Right atrium auricular region (tissue), 2 donors: Measurements from ENCODE around the gene ABHD2. TPM values are rescaled to one million over a fixed set of nuclear protein-coding genes. Genes with fewer than 3 reads are reported as not detected.
A peak's percentile ranks its signal among the peaks of the same experiment; 100 is the strongest.

Source experiments
- DNase-seq: peaks from one replicate; pipeline ENCODE4 v3.0.0-alpha.2; 2019; ENCODE audit warnings: low spot score
- H3K27ac ChIP-seq, 2 donors: fragments of 200-600 bp; sonication (generic); 1 replicate in 1 of 2; 2 replicates in 1 of 2; pipeline ENCODE4 v1.5.1; 2016 to 2019
- H3K27me3 ChIP-seq, 2 donors: fragments of 200-600 bp; sonication (generic); one replicate each; pipeline versions ENCODE4 v1.5.1 to v1.6.0; 2017 to 2019
- H3K36me3 ChIP-seq: fragments of 200-600 bp; sonication (generic); one replicate; pipeline ENCODE4 v1.5.1; 2016
- H3K4me1 ChIP-seq, 2 donors: fragments of 200-600 bp; sonication (generic); one replicate each; pipeline versions ENCODE4 v1.5.1 to v1.6.0; 2017 to 2019
- H3K4me3 ChIP-seq, 2 donors: fragments of 200-600 bp; sonication (generic); 1 replicate in 1 of 2; 2 replicates in 1 of 2; pipeline ENCODE4 v1.5.1; 2017 to 2019; ENCODE audit warnings: mild to moderate bottlenecking in 1 of 2, moderate library complexity in 1 of 2
- H3K9me3 ChIP-seq, 2 donors: fragments of 200-600 bp; sonication (generic); one replicate each; pipeline ENCODE4 v1.5.1; 2019
- CTCF ChIP-seq, 2 donors: fragments of 200-600 bp; sonication (generic); IDR thresholded peaks; one replicate each; pipeline ENCODE4 v1.5.1; 2019; ENCODE audit warnings: antibody characterized with exemption in 2 of 2
- total RNA-seq, 2 donors: library from RNA; depleted of rRNA; stranded (reverse); fragments of >200 nt; gene quantifications; one replicate each; pipeline ENCODE4 v1.1.0, GENCODE V29; 2016

ABHD2 gene
- total RNA-seq, 2 donors from 2014 or later = 115 to 118 TPM

GRCh38 chr15:89110060-89110459 is 21.8 kb downstream of the ABHD2 start:
- no peak for TF ChIP-seq CTCF (IDR thresholded peaks at IDR 0.05)
- Histone ChIP-seq H3K36me3 (peaks cover 28% of the 10 kb centered on the region), H3K27ac (peak overlapping the region; percentile 93 to 95), H3K4me1 (peaks cover 0 to 84% of the 10 kb centered on the region in 2 donors), H3K27me3 (no peaks in the 10 kb centered on the region), H3K4me3 (no peak overlapping the region), H3K9me3 (no peaks in the 10 kb centered on the region)
- DNase-seq = no peak

- DNase-seq = no peak
- H3K36me3 ChIP-seq = peaks cover 32% of the 10 kb centered on the region
- no peak for TF ChIP-seq CTCF (IDR thresholded peaks at IDR 0.05)
- H3K4me1 ChIP-seq = peaks cover 0 to 84% of the 10 kb centered on the region in 2 donors
- peak overlapping the region; percentile 93 to 95 for H3K27ac ChIP-seq
- no peak overlapping the region for H3K4me3 ChIP-seq
- no peaks in the 10 kb centered on the region for H3K9me3 ChIP-seq
- H3K27me3 ChIP-seq = no peaks in the 10 kb centered on the region
These were observed 23.1 kb downstream of the ABHD2 start for GRCh38 chr15:89111352-89111751.

- H3K4me1 ChIP-seq = peaks cover 0 to 84% of the 10 kb centered on the region in 2 donors
- DNase-seq = no peak
- peak overlapping the region; percentile 93 to 95 for H3K27ac ChIP-seq
- no peak overlapping the region for H3K4me3 ChIP-seq
- TF ChIP-seq CTCF (IDR thresholded peaks at IDR 0.05) = no peak
- H3K27me3 ChIP-seq = no peaks in the 10 kb centered on the region
- H3K36me3 ChIP-seq = peaks cover 38% of the 10 kb centered on the region
- H3K9me3 ChIP-seq = no peaks in the 10 kb centered on the region
These were observed 23.7 kb downstream of the ABHD2 start for GRCh38 chr15:89111961-89112340.

GRCh38 chr15:89112341-89112971 is 24.2 kb downstream of the ABHD2 start:
- Histone ChIP-seq H3K4me3 (no peak overlapping the region), H3K9me3 (no peaks in the 10 kb centered on the region), H3K36me3 (peaks cover 43% of the 10 kb centered on the region), H3K27me3 (no peaks in the 10 kb centered on the region), H3K4me1 (peaks cover 0 to 84% of the 10 kb centered on the region in 2 donors), H3K27ac (peak overlapping the region; percentile 93 to 95)
- no peak for TF ChIP-seq CTCF (IDR thresholded peaks at IDR 0.05)
- DNase-seq = no peak

GRCh38 chr15:89113296-89114024 is 25.2 kb downstream of the ABHD2 start:
- no peaks in the 10 kb centered on the region for H3K27me3 ChIP-seq
- H3K4me3 ChIP-seq = no peak overlapping the region
- TF ChIP-seq CTCF (IDR thresholded peaks at IDR 0.05) = no peak
- peaks cover 45% of the 10 kb centered on the region for H3K36me3 ChIP-seq
- no peaks in the 10 kb centered on the region for H3K9me3 ChIP-seq
- H3K27ac ChIP-seq = peak overlapping the region; percentile 93 to 95
- H3K4me1 ChIP-seq = peaks cover 0 to 86% of the 10 kb centered on the region in 2 donors
- no peak for DNase-seq
